ENCODE results near the gene RNU1-4. TPM values are rescaled to one million over a fixed set of nuclear protein-coding genes. Genes with fewer than 3 reads are reported as not detected.
A peak's percentile ranks its signal among the peaks of the same experiment; 100 is the strongest.
"Not testable (repeated sequence)": the region's sequence is repeated elsewhere in the genome, so short reads cannot be mapped to it uniquely, and the experiment has no call there.

Gene RNU1-4
- over 10,000 TPM; 12,584 to 18,986 TPM for total RNA-seq
- long read RNA-seq, donor 1 = 0 reads
- long read RNA-seq, donor 2 = 0 reads

DNA sequence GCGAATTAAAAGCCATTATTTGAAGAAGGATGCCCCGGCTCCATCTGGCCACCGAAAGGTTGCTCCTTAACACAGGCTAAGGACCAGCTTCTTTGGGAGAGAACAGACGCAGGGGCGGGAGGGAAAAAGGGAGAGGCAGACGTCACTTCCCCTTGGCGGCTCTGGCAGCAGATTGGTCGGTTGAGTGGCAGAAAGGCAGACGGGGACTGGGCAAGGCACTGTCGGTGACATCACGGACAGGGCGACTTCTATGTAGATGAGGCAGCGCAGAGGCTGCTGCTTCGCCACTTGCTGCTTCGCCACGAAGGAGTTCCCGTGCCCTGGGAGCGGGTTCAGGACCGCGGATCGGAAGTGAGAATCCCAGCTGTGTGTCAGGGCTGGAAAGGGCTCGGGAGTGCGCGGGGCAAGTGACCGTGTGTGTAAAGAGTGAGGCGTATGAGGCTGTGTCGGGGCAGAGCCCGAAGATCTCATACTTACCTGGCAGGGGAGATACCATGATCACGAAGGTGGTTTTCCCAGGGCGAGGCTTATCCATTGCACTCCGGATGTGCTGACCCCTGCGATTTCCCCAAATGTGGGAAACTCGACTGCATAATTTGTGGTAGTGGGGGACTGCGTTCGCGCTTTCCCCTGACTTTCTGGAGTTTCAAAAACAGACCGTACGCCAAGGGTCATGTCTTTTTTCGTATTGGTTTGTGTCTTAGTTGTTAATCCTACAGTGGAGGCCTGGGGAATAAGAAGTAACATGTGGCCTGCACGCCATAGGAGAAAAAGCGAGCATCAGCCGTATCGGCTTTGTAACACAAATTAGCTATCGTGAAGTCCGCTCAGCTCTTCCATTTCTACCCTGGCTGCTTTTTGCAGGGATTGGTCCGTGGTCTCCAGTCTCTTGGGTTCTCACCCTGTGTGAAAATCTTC lies at the start of gene RNU1-4:
Gene RNU1-4, plus strand, starts transcription at position 470 of the 918 bp plus-strand sequence.
- DNase-seq (ENCODE audit: low spot score); intact Hi-C loops (cut with DNase I): not testable (repeated sequence)

GRCh38 chr1:16690971-16691682 lies 49.2 kb upstream of the RNU1-4 start:
- peak; percentile 41 for DNase-seq (ENCODE audit: low spot score)
- intact Hi-C loops (cut with DNase I) = not testable (repeated sequence)

- intact Hi-C loops (cut with DNase I); DNase-seq (ENCODE audit: low spot score): not testable (repeated sequence)
Observed at GRCh38 chr1:16692283-16692682, 48.0 kb upstream of the RNU1-4 start.

GRCh38 chr1:16692717-16693448 lies 47.4 kb upstream of the RNU1-4 start:
- intact Hi-C loops (cut with DNase I) = not testable (repeated sequence)
- DNase-seq (ENCODE audit: low spot score) = peak; percentile 35

DNA sequence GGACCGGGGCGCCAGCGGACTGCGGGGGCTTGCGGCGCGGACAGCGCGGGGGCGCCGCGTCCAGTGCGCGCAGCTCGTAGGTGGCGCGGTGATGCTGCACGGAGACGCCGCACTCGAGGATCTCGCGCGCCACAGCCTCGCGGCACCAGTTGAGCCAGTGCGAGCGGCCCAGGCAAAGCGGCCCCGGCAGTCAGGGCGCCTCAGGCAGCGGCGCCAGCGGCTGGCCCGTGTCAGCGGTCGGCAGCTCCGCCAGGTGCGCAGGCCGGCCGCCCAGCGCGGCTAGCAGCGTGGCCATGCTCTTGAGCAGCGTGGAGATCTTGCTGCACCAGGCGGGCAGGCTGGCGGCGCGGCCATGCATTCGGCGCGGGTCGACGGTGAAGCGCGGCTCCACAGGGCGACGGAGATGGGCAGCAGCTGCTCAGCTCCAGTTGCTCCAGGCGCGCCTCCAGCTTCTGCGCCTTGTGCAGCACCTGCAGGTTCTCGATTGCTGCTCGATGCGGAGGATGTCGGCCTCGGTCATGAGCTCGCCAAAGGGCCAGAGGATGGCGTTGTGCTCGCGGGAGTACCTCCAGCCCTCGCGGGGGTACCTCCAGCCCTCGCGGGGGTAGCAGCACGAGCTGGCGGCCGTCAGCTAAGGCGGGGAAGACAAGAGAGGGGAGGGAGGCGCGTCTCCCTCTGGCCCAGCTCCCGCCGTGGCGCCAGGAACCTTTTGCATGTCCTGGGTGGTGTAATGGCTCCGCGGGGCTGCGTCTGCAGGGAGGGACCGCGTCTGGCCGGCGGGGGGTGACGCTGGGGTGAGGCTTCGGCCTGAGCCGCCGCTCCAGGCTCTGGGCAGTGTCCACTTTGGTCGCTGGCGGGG lies 46.6 kb upstream of the RNU1-4 start:
- intact Hi-C loops (cut with DNase I) = not testable (repeated sequence)
- peak; percentile 63 for DNase-seq (ENCODE audit: low spot score)

GRCh38 chr1:16694308-16694702 lies 46.0 kb upstream of the RNU1-4 start:
- intact Hi-C loops (cut with DNase I); DNase-seq (ENCODE audit: low spot score): not testable (repeated sequence)

DNA sequence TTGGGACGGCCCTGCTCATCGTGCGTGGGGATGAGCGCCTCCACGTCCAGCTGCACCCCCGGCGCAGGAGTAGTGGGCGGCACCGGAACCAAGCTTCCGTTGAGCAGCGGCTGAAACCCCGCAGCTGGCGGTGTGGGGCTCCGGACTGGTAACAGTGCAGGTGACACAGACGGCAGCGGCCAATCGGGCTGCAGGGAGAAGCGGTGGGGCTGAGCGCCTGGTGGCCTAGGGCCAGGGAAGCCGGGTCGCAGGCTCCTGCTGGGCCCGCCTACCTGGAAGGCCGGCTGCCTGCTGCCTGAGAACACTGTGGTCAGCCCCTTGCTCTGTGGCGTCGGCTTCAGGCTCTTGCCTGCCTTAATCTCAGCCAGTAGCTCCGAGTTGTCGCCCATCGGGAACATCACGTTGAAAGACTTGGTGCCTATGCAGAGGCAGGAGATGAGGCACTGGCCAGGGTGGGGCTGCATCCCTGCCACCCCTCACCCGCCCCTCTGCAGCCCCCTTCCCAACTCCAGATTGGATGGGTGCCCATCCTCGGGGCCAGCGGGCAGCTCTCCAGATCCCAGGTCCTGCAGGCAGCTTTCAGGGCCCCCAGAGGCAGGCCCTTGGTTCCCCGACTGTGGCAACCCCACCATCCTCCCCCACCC lies 43.7 kb upstream of the RNU1-4 start:
- intact Hi-C loops (cut with DNase I) = not testable (repeated sequence)
- peak; percentile 79 for DNase-seq (ENCODE audit: low spot score)

DNA sequence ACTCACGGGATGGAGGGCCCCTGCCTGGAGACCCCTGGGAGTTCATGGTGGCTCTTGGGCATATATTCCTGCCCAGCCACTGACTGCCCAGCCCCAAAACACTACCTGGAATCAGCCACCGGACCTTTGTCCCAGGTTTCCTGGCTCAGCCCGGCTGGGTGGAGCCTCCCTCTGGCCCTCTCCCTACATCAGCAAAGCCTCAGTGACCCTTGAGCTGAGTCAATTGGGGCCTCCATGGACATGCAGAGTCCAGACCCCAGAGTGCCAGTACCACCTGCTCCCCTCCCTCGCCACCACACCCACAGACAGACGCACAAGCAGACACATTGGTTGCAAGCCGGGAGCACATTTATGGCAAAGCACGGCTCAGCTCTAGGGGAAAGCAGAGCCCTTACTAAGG lies 43.2 kb upstream of the RNU1-4 start:
- intact Hi-C loops (cut with DNase I) = not testable (repeated sequence)
- peak; percentile 37 for DNase-seq (ENCODE audit: low spot score)

GRCh38 chr1:16699440-16699839 lies 40.9 kb upstream of the RNU1-4 start:
- intact Hi-C loops (cut with DNase I); DNase-seq (ENCODE audit: low spot score): not testable (repeated sequence)

- intact Hi-C loops (cut with DNase I); DNase-seq (ENCODE audit: low spot score): not testable (repeated sequence)
Observed at GRCh38 chr1:16700138-16700895, 40.0 kb upstream of the RNU1-4 start.

GRCh38 chr1:16701189-16701588 lies 39.1 kb upstream of the RNU1-4 start:
- intact Hi-C loops (cut with DNase I); DNase-seq (ENCODE audit: low spot score): not testable (repeated sequence)

- intact Hi-C loops (cut with DNase I); DNase-seq (ENCODE audit: low spot score): not testable (repeated sequence)
Observed at GRCh38 chr1:16702280-16702679, 38.0 kb upstream of the RNU1-4 start.

GRCh38 chr1:16703141-16703540 lies 37.2 kb upstream of the RNU1-4 start:
- DNase-seq (ENCODE audit: low spot score); intact Hi-C loops (cut with DNase I): not testable (repeated sequence)

DNA sequence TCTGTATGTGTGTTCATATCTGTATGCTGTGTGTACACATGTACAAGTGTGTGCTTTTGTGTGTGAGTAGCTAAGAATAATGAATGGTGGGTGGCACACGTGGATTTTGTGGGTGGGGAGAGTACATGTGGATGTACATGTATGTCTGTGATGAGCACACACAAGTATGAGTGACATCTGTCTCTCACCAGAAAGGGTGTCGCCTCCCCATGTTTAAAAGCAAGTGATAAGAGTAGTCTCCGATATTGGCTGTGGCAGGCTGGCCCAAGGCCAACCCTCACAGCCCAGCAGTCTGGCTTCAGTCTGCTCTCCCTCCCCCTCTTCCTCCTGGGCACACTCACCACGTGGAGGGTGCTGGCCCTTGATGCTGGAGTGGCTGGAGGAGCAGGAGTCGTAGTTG lies 36.7 kb upstream of the RNU1-4 start:
- intact Hi-C loops (cut with DNase I); DNase-seq (ENCODE audit: low spot score): not testable (repeated sequence)

DNA sequence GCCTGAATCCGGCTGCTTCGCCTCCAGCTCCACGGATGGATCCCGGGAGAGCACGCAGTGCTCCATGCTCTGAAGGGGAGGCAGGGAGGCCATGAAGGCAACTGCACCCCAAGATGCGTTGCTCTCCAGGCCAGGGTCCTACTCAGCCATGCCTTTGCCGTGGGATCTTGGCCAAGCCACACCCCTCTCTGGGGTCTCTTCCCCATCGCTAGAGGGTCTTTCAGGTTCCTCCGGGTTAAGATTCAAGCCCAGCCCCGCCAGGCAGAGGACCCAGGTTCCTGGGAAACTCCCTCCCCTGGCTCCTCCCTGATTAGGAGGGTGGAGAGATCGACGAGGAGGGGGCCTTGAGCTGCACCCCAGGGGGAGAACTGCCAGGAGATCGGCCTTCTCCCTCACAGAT lies 36.2 kb upstream of the RNU1-4 start:
- intact Hi-C loops (cut with DNase I); DNase-seq (ENCODE audit: low spot score): not testable (repeated sequence)

- DNase-seq (ENCODE audit: low spot score); intact Hi-C loops (cut with DNase I): not testable (repeated sequence)
Observed at GRCh38 chr1:16704502-16705100, 35.7 kb upstream of the RNU1-4 start.

- DNase-seq (ENCODE audit: low spot score); intact Hi-C loops (cut with DNase I): not testable (repeated sequence)
Observed at GRCh38 chr1:16706302-16706701, 34.0 kb upstream of the RNU1-4 start.

All from posterior vena cava (tissue), 2 donors.